Heart left ventricle (tissue), 16 donors: Measurements from ENCODE around the gene TFDP1. TPM values are rescaled to one million over a fixed set of nuclear protein-coding genes. Genes with fewer than 3 reads are reported as not detected.

Source experiments
- ATAC-seq, 4 donors: fragments of 200-7000 bp; cut with Tn5 transposase; one replicate each; pipeline ENCODE4 v1.9.1; 2020 to 2022; ENCODE audit warnings: moderate library complexity in 4 of 4, mild to moderate bottlenecking in 3 of 4, moderate number of reproducible peaks in 1 of 4
- DNase-seq, 5 donors: peaks; one replicate each; pipeline ENCODE4 v3.0.0-alpha.2; 2020
- H3K27ac ChIP-seq, 12 donors: fragments of 200-600 bp; sonication (generic) in 4 of 12; one replicate each; pipeline versions ENCODE4 v1.5.0 to v1.8.0; 2016 to 2022; ENCODE audit warnings: mild to moderate bottlenecking in 2 of 12
- H3K27me3 ChIP-seq, 9 donors: fragments of 200-600 bp; sonication (generic) in 2 of 9; one replicate each; pipeline versions ENCODE4 v1.5.1 to v1.8.0; 2016 to 2022; ENCODE audit warnings: mild to moderate bottlenecking in 3 of 9
- H3K36me3 ChIP-seq, 9 donors: fragments of 200-600 bp; sonication (generic) in 2 of 9; one replicate each; pipeline versions ENCODE4 v1.5.0 to v1.8.0; 2018 to 2022; ENCODE audit warnings: mild to moderate bottlenecking in 2 of 9
- H3K4me1 ChIP-seq, 12 donors: fragments of 200-600 bp; sonication (generic) in 4 of 12; one replicate each; pipeline versions ENCODE4 v1.5.0 to v1.8.0; 2016 to 2022; ENCODE audit warnings: mild to moderate bottlenecking in 3 of 12
- H3K4me3 ChIP-seq, 12 donors: fragments of 200-600 bp; sonication (generic) in 4 of 12; one replicate each; pipeline versions ENCODE4 v1.5.0 to v1.8.0; 2017 to 2022; ENCODE audit warnings: mild to moderate bottlenecking in 9 of 12, moderate library complexity in 4 of 12
- H3K9me3 ChIP-seq, 12 donors: fragments of 200-600 bp; sonication (generic) in 4 of 12; one replicate each; pipeline versions ENCODE4 v1.5.0 to v1.8.0; 2016 to 2022; ENCODE audit warnings: mild to moderate bottlenecking in 1 of 12
- POLR2A ChIP-seq, 2 donors: fragments of 450-650 bp; IDR thresholded peaks; one replicate each; pipeline ENCODE4 v1.6.1; 2017; ENCODE audit warnings: antibody characterized with exemption in 2 of 2, mild to moderate bottlenecking in 2 of 2, moderate library complexity in 2 of 2
- WGBS, 4 donors: extraction: QIAGEN DNeasy Blood & Tissue Kit in 2 of 4; methylation state at CpG; one replicate each; pipeline versions ENCODE4 v1.1.5 to v1.1.7; 2013 to 2018; 5-methylcytosine and 5-hydroxymethylcytosine counted together
- intact Hi-C, 10 donors: fragments of 100-400 bp; cut with DNase I; formaldehyde crosslinking; loops; one replicate each; pipeline versions ENCODE4 v1.11.1 to v1.14.2; 2022
- polyA plus RNA-seq, 2 donors: library from polyadenylated mRNA; stranded (reverse); fragments of 200-250 nt; gene quantifications; one replicate each; pipeline ENCODE4 v1.2.3, GENCODE V29; 2013
- total RNA-seq, 9 donors: library from RNA; depleted of rRNA in 2 of 9; stranded (reverse); fragments of >200 nt in 2 of 9; fragmentation: NEBNext Ultra II Directional in 3 of 9; extraction: Animal tissue kit (Norgen Biotek cat#: 25700) in 3 of 9; gene quantifications; one replicate each; pipeline versions ENCODE4 v1.1.0 to v1.2.4, GENCODE V29; 2016 to 2023
- TF ChIP-seq, protein P1 (sequence below), 12 donors: fragments of 200-600 bp; sonication (generic) in 4 of 12; IDR thresholded peaks; one replicate each; pipeline versions ENCODE4 v1.5.0 to v1.8.0; 2018 to 2022; ENCODE audit warnings: antibody characterized with exemption in 12 of 12, mild to moderate bottlenecking in 5 of 12
- donor health status: ischemic (EF 13 %, LVEDD 7.1; RV severe dilation, severe dysfunction).
- donor health status: healthy with polysubstance abuse.
- donor health status: DM: no; HTN: yes; CAD: no.
- donor health status: DM: no; HTN: no; CAD: no.
- donor health status: ischemic (EF 25% LVEDD 6.9; RV normal size, moderate dysfunction).
- donor health status: ischemic (EF 25% LVEDD 5.7; RV mildly dilated, moderate dysfunction).
- donor health status: healthy.
- donor health status: DM: yes; HTN: yes; CAD: no.
- donor health status: ischemic (EF 35%, LVEDD 5.7; RV mildly dilated, moderate dysfunction).
- donor health status: nonischemic (EF 11% LVEDD 7.7; RV severe dilation, severe dysfunction).
- donor health status: DM: yes; HTN: yes; CAD: no.
- donor health status: PGD.
- donor health status: ischemic (EF 29% LVEDD 5.4; RV normal size, mild dysfunction).
- donor health status: nonischemic (EF 23%, LVEDD 6.1; RV moderate dilation, normal function).

TFDP1 gene
- total and polyA plus RNA-seq, 11 donors: 19.7 to 50.3 (median 44.3) TPM

DNA sequence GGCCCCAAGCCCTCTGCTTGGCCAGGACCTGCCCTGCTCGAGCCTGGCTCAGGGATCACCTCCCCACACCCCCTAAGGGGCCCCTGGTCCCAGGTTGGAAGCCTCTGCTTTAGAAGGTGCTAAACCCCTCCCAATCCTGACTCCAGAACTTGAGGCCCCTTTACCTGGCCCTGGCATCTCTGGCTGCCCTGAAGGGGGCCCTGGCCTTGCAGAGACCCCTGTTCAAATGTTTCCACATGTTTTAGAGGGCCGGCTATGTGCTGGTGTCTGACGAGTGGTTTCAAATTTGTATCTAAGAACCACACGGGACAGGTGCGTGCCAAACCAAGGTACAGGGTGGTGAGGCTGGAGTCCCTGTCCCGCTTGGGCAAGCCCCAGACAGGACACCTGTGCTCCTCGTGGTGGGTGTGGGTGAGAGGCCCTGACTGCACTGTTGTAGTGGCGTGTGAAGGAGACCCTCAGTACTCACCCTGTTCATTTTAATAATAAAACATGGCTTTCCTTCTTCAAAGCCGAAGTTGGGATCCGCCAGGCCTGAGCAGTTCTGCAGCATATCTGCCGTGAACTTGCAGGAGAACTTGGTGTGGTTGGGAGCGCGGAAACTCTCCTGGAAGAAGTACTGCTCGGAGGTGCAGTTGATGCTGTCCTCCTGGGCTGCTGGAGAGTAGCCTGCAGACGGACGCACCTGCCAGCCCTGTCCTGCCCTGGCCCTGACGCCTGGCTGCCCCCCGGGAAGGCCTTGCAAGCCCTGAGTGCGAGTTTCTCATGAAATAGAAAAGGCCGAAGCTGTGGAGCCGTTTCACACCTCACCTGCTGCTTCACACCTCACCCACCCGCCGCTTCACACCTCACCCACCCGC lies 68.1 kb downstream of the TFDP1 start:
- no peak overlapping the region for H3K4me3 ChIP-seq
- no peak for TF ChIP-seq POLR2A (IDR thresholded peaks at IDR 0.05)
- TF ChIP-seq, protein P1, sequence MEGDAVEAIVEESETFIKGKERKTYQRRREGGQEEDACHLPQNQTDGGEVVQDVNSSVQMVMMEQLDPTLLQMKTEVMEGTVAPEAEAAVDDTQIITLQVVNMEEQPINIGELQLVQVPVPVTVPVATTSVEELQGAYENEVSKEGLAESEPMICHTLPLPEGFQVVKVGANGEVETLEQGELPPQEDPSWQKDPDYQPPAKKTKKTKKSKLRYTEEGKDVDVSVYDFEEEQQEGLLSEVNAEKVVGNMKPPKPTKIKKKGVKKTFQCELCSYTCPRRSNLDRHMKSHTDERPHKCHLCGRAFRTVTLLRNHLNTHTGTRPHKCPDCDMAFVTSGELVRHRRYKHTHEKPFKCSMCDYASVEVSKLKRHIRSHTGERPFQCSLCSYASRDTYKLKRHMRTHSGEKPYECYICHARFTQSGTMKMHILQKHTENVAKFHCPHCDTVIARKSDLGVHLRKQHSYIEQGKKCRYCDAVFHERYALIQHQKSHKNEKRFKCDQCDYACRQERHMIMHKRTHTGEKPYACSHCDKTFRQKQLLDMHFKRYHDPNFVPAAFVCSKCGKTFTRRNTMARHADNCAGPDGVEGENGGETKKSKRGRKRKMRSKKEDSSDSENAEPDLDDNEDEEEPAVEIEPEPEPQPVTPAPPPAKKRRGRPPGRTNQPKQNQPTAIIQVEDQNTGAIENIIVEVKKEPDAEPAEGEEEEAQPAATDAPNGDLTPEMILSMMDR (IDR thresholded peaks at IDR 0.05): no peak
- ATAC-seq (no peak), DNase-seq (peak in 3 of 5 donors; percentile 4 to 13 (median 12))
- no peak overlapping the region for H3K27ac ChIP-seq
- H3K9me3 ChIP-seq: no peaks in the 10 kb centered on the region
- WGBS, 4 donors: 86 to 96% (median 91%) methylated on average over 23 to 24 of the region's 24 CpGs
- peaks cover 0 to 10% (median 2%) of the 10 kb centered on the region in 12 donors for H3K4me1 ChIP-seq
- no peaks in the 10 kb centered on the region for H3K27me3 ChIP-seq
- H3K36me3 ChIP-seq: no peaks in the 10 kb centered on the region
- intact Hi-C loops: no loop called here

DNA sequence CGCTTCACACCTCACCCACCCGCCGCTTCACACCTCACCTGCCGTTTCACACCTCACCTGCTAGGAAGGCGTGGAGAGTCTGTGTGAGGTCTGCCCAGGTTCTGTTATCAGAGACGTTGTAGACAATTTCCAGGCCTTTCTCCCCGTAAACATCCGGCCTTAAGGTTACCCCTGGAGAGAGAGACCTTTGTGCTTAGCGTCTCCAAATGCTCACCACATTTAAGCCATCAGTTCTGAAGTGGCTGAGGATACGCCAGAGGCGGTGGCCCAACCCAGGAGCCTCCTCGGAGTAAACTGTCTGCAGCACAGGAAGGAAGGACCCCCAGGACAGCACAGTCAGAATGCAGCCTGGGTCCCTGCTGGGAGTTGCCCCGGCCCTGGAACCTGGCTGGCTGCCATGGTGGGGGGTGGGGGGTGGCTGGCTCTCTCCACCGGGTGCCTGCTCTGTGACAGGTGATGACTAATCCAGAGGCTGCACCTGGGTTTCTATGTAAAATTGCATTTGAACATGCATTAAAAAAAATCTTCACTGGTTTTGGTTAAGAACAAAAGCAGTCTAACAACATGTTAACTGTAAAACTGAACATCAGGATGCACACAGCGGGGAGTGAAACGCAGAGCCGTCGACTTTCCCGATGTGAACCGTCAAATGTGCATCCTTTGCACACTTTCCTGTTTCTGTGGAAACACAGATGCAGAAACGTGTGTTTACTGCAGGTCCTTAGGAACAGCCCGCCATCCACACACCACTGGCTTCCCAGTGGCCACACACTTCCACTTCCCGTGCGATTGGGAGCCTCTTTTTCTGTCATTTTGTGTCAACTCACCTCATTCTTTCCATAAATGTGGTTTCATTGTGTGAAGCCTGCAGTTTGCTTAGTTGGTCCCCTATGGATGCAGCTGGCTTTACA lies 69.0 kb downstream of the TFDP1 start:
- H3K36me3 ChIP-seq: no peaks in the 10 kb centered on the region
- H3K9me3 ChIP-seq: no peaks in the 10 kb centered on the region
- no peak for TF ChIP-seq POLR2A (IDR thresholded peaks at IDR 0.05)
- TF ChIP-seq, protein P1 (IDR thresholded peaks at IDR 0.05): no peak
- DNase-seq (peak in 3 of 5 donors; percentile 6 to 13 (median 8)), ATAC-seq (no peak)
- WGBS, 4 donors: 53 to 65% (median 58%) methylated on average over 20 to 24 of the region's 24 CpGs
- no peaks in the 10 kb centered on the region for H3K27me3 ChIP-seq
- intact Hi-C loops: no loop called here
- H3K27ac ChIP-seq: no peak overlapping the region
- peaks cover 0 to 7% (median 0%) of the 10 kb centered on the region in 12 donors for H3K4me1 ChIP-seq
- H3K4me3 ChIP-seq: no peak overlapping the region

DNA sequence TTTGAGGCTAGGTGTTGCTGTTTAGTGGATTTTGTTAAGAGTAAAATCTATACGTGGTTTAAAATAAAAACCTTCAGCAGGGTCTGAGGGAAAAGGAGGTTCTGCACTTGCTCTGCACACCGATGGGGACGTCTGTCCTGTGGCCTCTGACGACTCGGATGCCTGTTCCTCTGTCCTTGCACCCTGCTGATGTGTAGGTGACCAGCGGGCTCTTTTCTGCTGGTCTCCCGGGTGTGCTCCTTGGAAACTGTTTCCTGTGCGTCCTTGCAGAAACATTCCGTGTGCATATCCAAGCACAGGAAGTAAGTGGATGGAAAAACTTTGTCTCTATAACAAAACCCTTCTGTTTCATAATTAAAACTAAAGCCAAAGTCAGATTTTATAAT lies 69.6 kb downstream of the TFDP1 start:
- Histone ChIP-seq H3K36me3 (no peaks in the 10 kb centered on the region), H3K27ac (no peak overlapping the region), H3K27me3 (no peaks in the 10 kb centered on the region), H3K4me1 (peaks cover 0 to 6% (median 0%) of the 10 kb centered on the region in 12 donors), H3K4me3 (no peak overlapping the region), H3K9me3 (no peaks in the 10 kb centered on the region)
- no peak for ATAC-seq
- intact Hi-C loops: no loop called here
- WGBS, 4 donors: 48 to 63% (median 51%) methylated on average over 9 of the region's 9 CpGs
- DNase-seq: no peak
- TF ChIP-seq, protein P1 (IDR thresholded peaks at IDR 0.05): no peak
- no peak for TF ChIP-seq POLR2A (IDR thresholded peaks at IDR 0.05)
